HEK293T (cell line): Measurements from ENCODE around the gene FBLL1.

Experiments used
- BHLHE40 ChIP-seq: fragments of 450-650 bp; IDR thresholded peaks from 2 replicates; pipeline ENCODE4 v1.6.1; 2016; ENCODE audit warnings: mild to moderate bottlenecking, moderate library complexity, borderline replicate concordance
- CTBP1 ChIP-seq: fragments of 450-650 bp; IDR thresholded peaks from 2 replicates; pipeline ENCODE4 v1.6.1; 2016; ENCODE audit warnings: borderline replicate concordance
- FOXK2 ChIP-seq: fragments of 450-650 bp; IDR thresholded peaks from 2 replicates; pipeline ENCODE4 v1.6.1; 2016; ENCODE audit warnings: mild to moderate bottlenecking
- L3MBTL2 ChIP-seq: fragments of 450-650 bp; conservative IDR thresholded peaks from 2 replicates; pipeline ENCODE4 v1.6.1; 2016; ENCODE audit warnings: mild to moderate bottlenecking
- PKNOX1 ChIP-seq: fragments of 450-650 bp; IDR thresholded peaks from 2 replicates; pipeline ENCODE4 v1.6.1; 2016

- no peak for TF ChIP-seq PKNOX1
- TF ChIP-seq FOXK2, result no peak
- TF ChIP-seq CTBP1, result no peak
- no peak for TF ChIP-seq BHLHE40
- no peak for TF ChIP-seq L3MBTL2
Observed at GRCh38 chr5:168563959-168564358, 34.9 kb downstream of the FBLL1 start.
